IMR-90 (cell line): ENCODE measurements around the gene RFX3. TPM values are rescaled to one million over a fixed set of nuclear protein-coding genes. Genes with fewer than 3 reads are reported as not detected.
A peak's percentile ranks its signal among the peaks of the same experiment; 100 is the strongest.

ENCODE experiments used
- ATAC-seq: fragments of 200-7000 bp; cut with Tn5 transposase; 2 replicates; pipeline ENCODE4 v1.9.1; 2020; ENCODE audit warnings: low read depth, mild to moderate bottlenecking, moderate library complexity
- BruUV-seq: library from RNA; stranded (reverse); fragments of 400-500 nt; replicated peaks from 2 replicates; lab custom pipeline; 2021; lab: Mats Ljungman, UMichigan
- CTCF ChIA-PET: fragments of 300-600 bp; formaldehyde crosslinking; extraction: SDS; loops from one replicate; lab custom pipeline; 2021; ENCODE audit warnings: antibody characterized with exemption; lab: Yijun Ruan, JAX
- POLR2A ChIA-PET: fragments of 300-600 bp; sonication (Branson Sonifier 250); formaldehyde crosslinking; loops from one replicate; lab custom pipeline; 2022; ENCODE audit warnings: antibody characterized with exemption; ENCODE audit not compliant: unreplicated experiment; lab: Charles Lee
- DNase-seq: peaks from one replicate; pipeline ENCODE4 v3.0.0; 2013
- H2AFZ ChIP-seq: replicated peaks from 2 replicates; pipeline ENCODE3; 2013; ENCODE audit warnings: low read length, mild to moderate bottlenecking; ENCODE audit not compliant: poor library complexity
- H2AK5ac ChIP-seq: 2 replicates; pipeline ENCODE4 v1.6.1; 2013; ENCODE audit warnings: low read depth, low read length, inconsistent platforms
- H2AK9ac ChIP-seq: replicated peaks from 2 replicates; pipeline ENCODE3; 2013; ENCODE audit warnings: mild to moderate bottlenecking, low read depth, low read length, moderate library complexity; ENCODE audit not compliant: poor library complexity
- H2BK120ac ChIP-seq: 2 replicates; pipeline ENCODE4 v1.6.1; 2013; ENCODE audit warnings: low read depth, low read length, inconsistent platforms
- H2BK15ac ChIP-seq: 3 replicates; pipeline ENCODE4 v1.6.1; 2013; ENCODE audit warnings: low read depth, low read length, inconsistent platforms
- H2BK20ac ChIP-seq: 2 replicates; pipeline ENCODE4 v1.6.1; 2013; ENCODE audit warnings: low read depth, mild to moderate bottlenecking, inconsistent platforms, low read length, moderate library complexity
- H2BK5ac ChIP-seq: 2 replicates; pipeline ENCODE4 v1.6.1; 2013; ENCODE audit warnings: mild to moderate bottlenecking, low read depth, low read length, inconsistent platforms; ENCODE audit not compliant: poor library complexity, severe bottlenecking
- H3K14ac ChIP-seq: replicated peaks from 2 replicates; pipeline ENCODE4 v1.6.1; 2013; ENCODE audit warnings: low read depth, low read length, inconsistent platforms
- H3K18ac ChIP-seq: 2 replicates; pipeline ENCODE4 v1.6.1; 2013; ENCODE audit warnings: low read depth, low read length, control low read depth
- H3K23ac ChIP-seq: 2 replicates; pipeline ENCODE4 v1.6.1; 2013; ENCODE audit warnings: low read depth, low read length, inconsistent platforms
- H3K27ac ChIP-seq: 2 replicates; pipeline ENCODE4 v1.5.1; 2013; ENCODE audit warnings: mild to moderate bottlenecking, control low read depth, low read length; ENCODE audit not compliant: insufficient read depth
- H3K27me3 ChIP-seq: 2 replicates; pipeline ENCODE4 v1.6.1; 2013; ENCODE audit warnings: low read length; ENCODE audit not compliant: control insufficient read depth, insufficient read depth
- H3K36me3 ChIP-seq: 2 replicates; pipeline ENCODE4 v1.6.1; 2013; ENCODE audit warnings: low read length, mixed read lengths; ENCODE audit not compliant: control insufficient read depth, insufficient read depth
- H3K4ac ChIP-seq: 2 replicates; pipeline ENCODE4 v1.6.1; 2013; ENCODE audit warnings: low read depth, low read length, inconsistent platforms
- H3K4me1 ChIP-seq: 2 replicates; pipeline ENCODE4 v1.6.1; 2013; ENCODE audit warnings: low read length, mixed read lengths; ENCODE audit not compliant: control insufficient read depth, insufficient read depth
- H3K4me2 ChIP-seq: 2 replicates; pipeline ENCODE4 v1.6.1; 2013; ENCODE audit warnings: low read depth, mild to moderate bottlenecking, control low read depth, low read length, moderate library complexity
- H3K4me3 ChIP-seq: 2 replicates; pipeline ENCODE4 v1.5.1; 2013; ENCODE audit warnings: low read depth, mild to moderate bottlenecking, control low read depth, low read length, moderate library complexity; ENCODE audit not compliant: insufficient read depth
- H3K56ac ChIP-seq: 2 replicates; pipeline ENCODE4 v1.6.1; 2013; ENCODE audit warnings: low read length, inconsistent platforms; ENCODE audit not compliant: insufficient read depth; ENCODE audit errors: extremely low read depth
- H3K79me1 ChIP-seq, 2 experiments: 2 replicates each; pipeline ENCODE4 v1.6.1; 2013; ENCODE audit warnings: low read length in 2 of 2, inconsistent platforms in 1 of 2, low read depth in 1 of 2
- H3K9ac ChIP-seq: 2 replicates; pipeline ENCODE4 v1.6.1; 2013; ENCODE audit warnings: low read depth, low read length, control low read depth
- H3K9me1 ChIP-seq: 2 replicates; pipeline ENCODE4 v1.6.1; 2013; ENCODE audit warnings: low read length, inconsistent platforms; ENCODE audit not compliant: insufficient read depth
- H3K9me3 ChIP-seq: 2 replicates; pipeline ENCODE4 v1.6.1; 2013; ENCODE audit warnings: low read length; ENCODE audit not compliant: control insufficient read depth, insufficient read depth
- H4K20me1 ChIP-seq: 2 replicates; pipeline ENCODE4 v1.6.1; 2013; ENCODE audit warnings: low read length, inconsistent platforms; ENCODE audit not compliant: insufficient read depth
- H4K5ac ChIP-seq: 2 replicates; pipeline ENCODE4 v1.6.1; 2013; ENCODE audit warnings: mild to moderate bottlenecking, low read depth, low read length, control low read depth
- H4K8ac ChIP-seq, 2 experiments: 2 replicates each; pipeline ENCODE4 v1.6.1; 2013; ENCODE audit warnings: low read depth in 2 of 2, low read length in 2 of 2, control low read depth in 1 of 2, inconsistent platforms in 1 of 2
- H4K91ac ChIP-seq: 2 replicates; pipeline ENCODE4 v1.6.1; 2013; ENCODE audit warnings: low read depth, low read length, inconsistent platforms; ENCODE audit not compliant: insufficient read depth
- BHLHE40 ChIP-seq: fragments of 150-350 bp; IDR thresholded peaks from 2 replicates; pipeline ENCODE4 v1.6.1; 2016; ENCODE audit warnings: mild to moderate bottlenecking, low read depth, low read length
- CEBPB ChIP-seq: IDR thresholded peaks from 2 replicates; pipeline ENCODE4 v1.6.1; 2012; ENCODE audit warnings: low read depth, low read length, improper control_type of control experiment
- CHD1 ChIP-seq: IDR thresholded peaks from 2 replicates; pipeline ENCODE4 v1.6.1; 2012; ENCODE audit warnings: low read depth, low read length, improper control_type of control experiment
- ELK1 ChIP-seq: fragments of 150-350 bp; IDR thresholded peaks from 2 replicates; pipeline ENCODE4 v1.6.1; 2016; ENCODE audit warnings: low read depth, mild to moderate bottlenecking, low read length, moderate library complexity, borderline replicate concordance
- FOS ChIP-seq: fragments of 150-350 bp; IDR thresholded peaks from 2 replicates; pipeline ENCODE4 v1.6.1; 2016; ENCODE audit warnings: low read depth, low read length
- MAFK ChIP-seq: IDR thresholded peaks from 2 replicates; pipeline ENCODE4 v1.6.1; 2012; ENCODE audit warnings: low read depth, low read length, improper control_type of control experiment
- MXI1 ChIP-seq: IDR thresholded peaks from 2 replicates; pipeline ENCODE4 v1.6.1; 2012; ENCODE audit warnings: low read depth, mild to moderate bottlenecking, low read length, moderate library complexity, borderline replicate concordance
- NFE2L2 ChIP-seq: fragments of 150-350 bp; IDR thresholded peaks from 2 replicates; pipeline ENCODE4 v1.6.1; 2016; ENCODE audit warnings: low read depth, mild to moderate bottlenecking, low read length
- POLR2A ChIP-seq: IDR thresholded peaks from 2 replicates; pipeline ENCODE4 v1.6.1; 2012; ENCODE audit warnings: mild to moderate bottlenecking, low read depth, low read length
- RAD21 ChIP-seq: IDR thresholded peaks from 2 replicates; pipeline ENCODE4 v1.6.1; 2012; ENCODE audit warnings: low read length, improper control_type of control experiment
- RCOR1 ChIP-seq: IDR thresholded peaks from 2 replicates; pipeline ENCODE4 v1.6.1; 2012; ENCODE audit warnings: mild to moderate bottlenecking, low read length, improper control_type of control experiment; ENCODE audit not compliant: insufficient replicate concordance
- RFX5 ChIP-seq: IDR thresholded peaks from 2 replicates; pipeline ENCODE4 v1.8.0; 2012; ENCODE audit warnings: low read depth, mild to moderate bottlenecking, low read length, moderate library complexity
- SMC3 ChIP-seq: fragments of 150-350 bp; IDR thresholded peaks from 2 replicates; pipeline ENCODE4 v1.6.1; 2016; ENCODE audit warnings: low read depth, mild to moderate bottlenecking, antibody characterized with exemption, low read length, moderate library complexity
- USF2 ChIP-seq: fragments of 150-350 bp; IDR thresholded peaks from 2 replicates; pipeline ENCODE4 v1.6.1; 2017; ENCODE audit warnings: mild to moderate bottlenecking, antibody characterized with exemption, low read length, low read depth
- WGBS, 2 experiments: methylation state at CpG; one replicate each; pipeline versions ENCODE4 v1.1.5 to v1.1.7; 2013; ENCODE audit warnings: missing lambda C conversion rate in 2 of 2; ENCODE audit not compliant: insufficient read length in 1 of 2; ENCODE audit errors: extremely low coverage in 2 of 2; 5-methylcytosine and 5-hydroxymethylcytosine counted together
- dilution Hi-C: fragments of 300-500 bp; cut with HindIII; formaldehyde crosslinking; loops from one replicate; pipeline ENCODE4 v1.14.3; 2018; ENCODE audit warnings: low sequenced_read_pairs; ENCODE audit not compliant: unreplicated experiment
- in situ Hi-C: fragments of 300-500 bp; cut with MboI; formaldehyde crosslinking; loops from 3 replicates; pipeline ENCODE4 v1.14.3; 2019; ENCODE audit warnings: low sequenced_read_pairs, inconsistent platforms, mixed read lengths
- intact Hi-C: fragments of 100-400 bp; cut with micrococcal nuclease; formaldehyde crosslinking; loops from 2 replicates; pipeline ENCODE4 v1.10.0; 2022
- polyA plus RNA-seq, 3 experiments: library from polyadenylated mRNA; depleted of rRNA; stranded (reverse); fragments of >200 nt; gene quantifications; 2 replicates each; pipeline ENCODE4 v1.2.3, GENCODE V29; 2012; ENCODE audit warnings: low replicate concordance in 1 of 3
- total RNA-seq: library from RNA; depleted of rRNA; stranded (reverse); fragments of >200 nt; gene quantifications from 2 replicates; pipeline ENCODE4 v1.2.3, GENCODE V29; 2012

Gene RFX3
- total and polyA plus RNA-seq, 2 of the 4 experiments (the other 2 are of a cell fraction), result 1.7 to 2.7 TPM

- H3K36me3 ChIP-seq, result 0 out of 2 replicates have a peak, but pooled peaks cover 1% of the 10 kb centered on the region
- peak overlapping the region; percentile 77 for H2AK5ac ChIP-seq
- H2BK20ac ChIP-seq, result no peak overlapping the region
- H3K18ac ChIP-seq, result peak overlapping the region; percentile 72
- H3K9me1 ChIP-seq, result no peaks in the 10 kb centered on the region
- H4K91ac ChIP-seq, result peak overlapping the region; percentile 96
- H3K14ac ChIP-seq, result peak overlapping the region; percentile 99
- POLR2A ChIA-PET, result interaction anchor here (0.6 to 0.7 kb wide), 2 partner anchors 158 to 846 kb away, joined by 3 to 6 read pairs; no protein-coding TSS in a partner anchor
- BruUV-seq, result TSS peak; percentile 59
- H3K9me3 ChIP-seq, result no peaks in the 10 kb centered on the region
- peak overlapping the region; percentile 64 for H2BK120ac ChIP-seq
- H3K4ac ChIP-seq, result peak overlapping the region; percentile 96
- dilution Hi-C loops, result no loop called here
- peak overlapping the region; percentile 96 for H3K4me2 ChIP-seq
- in situ Hi-C loops, result loop anchor here (25.0 kb wide), 1 partner anchor 665 kb away; no protein-coding TSS in a partner anchor
- WGBS, 2 experiments, result no CpG with 5 or more reads among the region's 19 CpGs
- no peak for TF ChIP-seq MXI1
- no peak for TF ChIP-seq POLR2A
- no peak for TF ChIP-seq ELK1
- no peak for TF ChIP-seq USF2
- no peak for TF ChIP-seq CHD1
- no peak for TF ChIP-seq SMC3
- TF ChIP-seq RAD21, result no peak
- no peak for TF ChIP-seq RCOR1
- TF ChIP-seq NFE2L2, result no peak
- no peak for TF ChIP-seq CEBPB
- TF ChIP-seq BHLHE40, result no peak
- TF ChIP-seq RFX5, result no peak
- TF ChIP-seq MAFK, result no peak
- no peak for TF ChIP-seq FOS
- H3K27me3 ChIP-seq, result no peaks in the 10 kb centered on the region
- CTCF ChIA-PET, result interaction anchor here (0.9 kb wide), 1 partner anchor 179 kb away, joined by 3 read pairs; no protein-coding TSS in a partner anchor
- no peak for ATAC-seq
- H2BK5ac ChIP-seq, result peak overlapping the region; percentile 96
- H3K56ac ChIP-seq, result peak overlapping the region; percentile 92
- peak; percentile 13 for DNase-seq
- peak overlapping the region; percentile 97 for H2AK9ac ChIP-seq
- no peaks in the 10 kb centered on the region; the same call in 1 of the 2 replicates for H3K4me1 ChIP-seq
- peak overlapping the region; percentile 98 for H3K23ac ChIP-seq
- H3K4me3 ChIP-seq, result peak overlapping the region; percentile 97
- H2AFZ ChIP-seq, result peak overlapping the region; percentile 94
- H2BK15ac ChIP-seq, result 0 out of 3 replicates have a peak overlapping the region, but pooled peaks have one; percentile 34
- H4K20me1 ChIP-seq, result no peaks in the 10 kb centered on the region
- H4K5ac ChIP-seq, result peak overlapping the region; percentile 62
- H3K79me1 ChIP-seq, result peaks cover 18 to 33% of the 10 kb centered on the region in 2 experiments; a peak in 3 of 4 replicates
- peak overlapping the region; percentile 99 for H3K27ac ChIP-seq
- intact Hi-C loops, result loop anchor here (2.0 to 10.0 kb wide), 6 partner anchors 60 to 848 kb away; no protein-coding TSS in a partner anchor
- peak overlapping the region; percentile 99 for H3K9ac ChIP-seq
- H4K8ac ChIP-seq, result peak overlapping the region; percentile 95
These were observed 1.5 kb upstream of the RFX3 start for GRCh38 chr9:3526997-3527940.
